ENCODE results near the gene DDC. TPM values are rescaled to one million over a fixed set of nuclear protein-coding genes. Genes with fewer than 3 reads are reported as not detected.

Gene DDC
- total RNA-seq, 1 donor from 2014 or later = 1.4 TPM

- no peak for DNase-seq (ENCODE audit: low read depth)
- no peak overlapping the region for H3K4me3 ChIP-seq (ENCODE audit: low read depth, low read length)
- TF ChIP-seq, protein P1, sequence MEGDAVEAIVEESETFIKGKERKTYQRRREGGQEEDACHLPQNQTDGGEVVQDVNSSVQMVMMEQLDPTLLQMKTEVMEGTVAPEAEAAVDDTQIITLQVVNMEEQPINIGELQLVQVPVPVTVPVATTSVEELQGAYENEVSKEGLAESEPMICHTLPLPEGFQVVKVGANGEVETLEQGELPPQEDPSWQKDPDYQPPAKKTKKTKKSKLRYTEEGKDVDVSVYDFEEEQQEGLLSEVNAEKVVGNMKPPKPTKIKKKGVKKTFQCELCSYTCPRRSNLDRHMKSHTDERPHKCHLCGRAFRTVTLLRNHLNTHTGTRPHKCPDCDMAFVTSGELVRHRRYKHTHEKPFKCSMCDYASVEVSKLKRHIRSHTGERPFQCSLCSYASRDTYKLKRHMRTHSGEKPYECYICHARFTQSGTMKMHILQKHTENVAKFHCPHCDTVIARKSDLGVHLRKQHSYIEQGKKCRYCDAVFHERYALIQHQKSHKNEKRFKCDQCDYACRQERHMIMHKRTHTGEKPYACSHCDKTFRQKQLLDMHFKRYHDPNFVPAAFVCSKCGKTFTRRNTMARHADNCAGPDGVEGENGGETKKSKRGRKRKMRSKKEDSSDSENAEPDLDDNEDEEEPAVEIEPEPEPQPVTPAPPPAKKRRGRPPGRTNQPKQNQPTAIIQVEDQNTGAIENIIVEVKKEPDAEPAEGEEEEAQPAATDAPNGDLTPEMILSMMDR (conservative IDR thresholded peaks at IDR 0.05; ENCODE audit: low read depth, low read length) = no peak
Observed at GRCh38 chr7:50474382-50475160, 90.6 kb downstream of the DDC start.

- no peak overlapping the region for H3K4me3 ChIP-seq (ENCODE audit: low read depth, low read length)
- DNase-seq (ENCODE audit: low read depth) = no peak
- TF ChIP-seq, protein P1 (conservative IDR thresholded peaks at IDR 0.05; ENCODE audit: low read depth, low read length) = no peak
Observed at GRCh38 chr7:50473531-50473930, 91.7 kb downstream of the DDC start.

DNA sequence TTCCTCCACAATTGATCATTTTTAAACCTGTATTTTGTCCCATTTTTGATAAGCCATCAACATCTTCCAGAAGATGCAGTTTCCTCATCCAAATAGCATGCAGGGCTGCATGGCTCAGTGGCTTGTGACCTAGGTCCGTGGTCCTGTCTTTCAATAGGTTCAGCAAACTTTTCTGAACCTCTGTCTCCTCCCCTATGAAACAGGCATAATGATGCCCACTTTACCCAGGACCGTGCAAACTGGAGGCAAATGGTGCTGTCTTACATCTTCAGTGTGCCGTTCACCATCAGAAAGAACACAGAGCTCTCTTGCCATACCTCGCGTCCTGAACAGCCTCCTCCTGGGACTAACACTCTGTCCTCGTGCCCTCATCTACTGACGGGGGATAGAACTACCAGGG lies 92.8 kb downstream of the DDC start:
- TF ChIP-seq, protein P1 (conservative IDR thresholded peaks at IDR 0.05; ENCODE audit: low read depth, low read length) = no peak
- no peak for DNase-seq (ENCODE audit: low read depth)
- no peak overlapping the region for H3K4me3 ChIP-seq (ENCODE audit: low read depth, low read length)

GRCh38 chr7:50471970-50472369 lies 93.2 kb downstream of the DDC start:
- TF ChIP-seq, protein P1 (conservative IDR thresholded peaks at IDR 0.05; ENCODE audit: low read depth, low read length) = no peak
- no peak overlapping the region for H3K4me3 ChIP-seq (ENCODE audit: low read depth, low read length)
- no peak for DNase-seq (ENCODE audit: low read depth)

DNA sequence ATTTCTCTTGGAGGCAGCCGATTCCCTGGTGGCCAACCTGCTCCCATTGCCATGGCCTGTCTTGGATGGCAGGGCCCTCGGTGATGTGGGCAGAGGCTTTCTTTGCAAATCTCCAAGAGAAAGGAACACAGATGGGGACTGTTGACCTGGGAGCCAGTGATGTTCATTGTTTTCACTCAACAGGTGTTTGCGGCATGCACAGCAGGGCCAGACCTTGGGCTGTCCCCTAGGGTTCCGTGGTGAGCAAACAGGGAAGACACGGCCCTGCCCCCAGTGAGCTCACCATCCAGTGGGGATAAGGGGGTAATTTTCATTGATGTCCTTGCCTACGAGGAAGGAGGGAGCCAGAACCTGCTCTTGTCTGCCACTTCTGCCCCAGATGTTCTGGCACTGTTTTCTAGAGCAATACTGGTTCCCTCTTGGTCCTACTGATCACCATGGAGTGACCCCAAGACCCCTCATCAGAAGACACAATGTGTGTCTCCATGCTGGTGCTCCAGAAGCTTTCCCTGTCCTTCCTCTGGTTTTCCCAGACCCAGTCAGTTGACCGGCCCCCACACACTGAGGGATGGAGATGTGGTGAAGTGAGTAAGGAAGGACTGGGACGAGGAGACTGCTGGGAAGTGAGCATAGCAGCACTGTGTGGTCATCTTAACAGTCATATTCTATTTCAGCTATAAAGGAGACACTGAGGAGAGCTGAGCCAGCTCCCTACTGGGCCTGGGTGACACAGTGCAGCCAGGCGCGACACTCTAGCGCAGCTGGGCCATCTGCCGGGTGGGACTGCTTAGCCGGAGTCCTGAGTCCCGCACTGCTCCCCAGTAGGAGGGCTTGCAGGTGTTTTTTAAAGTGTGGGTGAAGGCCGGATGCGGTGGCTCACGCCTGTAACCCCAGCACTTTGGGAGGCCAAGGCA lies 94.7 kb downstream of the DDC start:
- TF ChIP-seq, protein P1 (conservative IDR thresholded peaks at IDR 0.05; ENCODE audit: low read depth, low read length) = no peak
- H3K4me3 ChIP-seq (ENCODE audit: low read depth, low read length) = no peak overlapping the region
- DNase-seq (ENCODE audit: low read depth) = no peak

DNA sequence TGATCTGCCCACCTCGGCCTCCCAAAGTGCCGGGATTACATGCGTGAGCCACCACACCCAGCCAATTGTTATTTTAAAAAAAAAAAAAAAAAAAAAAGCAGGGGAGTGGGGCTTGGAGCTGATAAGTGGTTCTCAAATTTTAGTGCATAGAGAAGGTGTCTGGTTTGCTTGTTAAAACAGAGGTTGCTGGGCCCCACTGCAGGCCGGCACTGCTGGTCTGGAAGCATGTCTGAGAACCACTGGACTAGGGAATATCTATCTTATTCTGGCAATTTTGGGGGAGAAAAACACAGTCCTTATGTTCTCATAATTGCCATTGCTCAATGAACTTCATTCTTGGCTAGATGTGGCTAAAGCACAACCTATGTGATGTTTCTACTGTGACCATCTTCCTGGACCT lies 96.0 kb downstream of the DDC start:
- no peak overlapping the region for H3K4me3 ChIP-seq (ENCODE audit: low read depth, low read length)
- TF ChIP-seq, protein P1 (conservative IDR thresholded peaks at IDR 0.05; ENCODE audit: low read depth, low read length) = no peak
- no peak for DNase-seq (ENCODE audit: low read depth)

Data from epithelial cell of proximal tubule (primary cell).